ENCODE data around the gene ASB1. TPM values are rescaled to one million over a fixed set of nuclear protein-coding genes. Genes with fewer than 3 reads are reported as not detected.

The ASB1 gene
- total RNA-seq, 2 donors from 2014 or later: 19.3 to 22.4 TPM

- Histone ChIP-seq H3K27ac (no peak overlapping the region), H3K36me3 (no peaks in the 10 kb centered on the region), H3K9me3 (no peaks in the 10 kb centered on the region), H3K27me3 (no peaks in the 10 kb centered on the region), H3K4me1 (no peaks in the 10 kb centered on the region), H3K4me3 (no peak overlapping the region), H3K9ac (ENCODE audit: low read depth in 2 of 2, low read length in 2 of 2) (no peak overlapping the region)
- no peak for TF ChIP-seq CTCF (IDR thresholded peaks at IDR 0.05)
- no peak for DNase-seq
- intact Hi-C loops (cut with DNase I): no loop called here
These were observed 20.3 kb upstream of the ASB1 start for GRCh38 chr2:238406221-238406997.

- no peaks in the 10 kb centered on the region for H3K36me3 ChIP-seq
- no peaks in the 10 kb centered on the region for H3K27me3 ChIP-seq
- DNase-seq: no peak
- H3K27ac ChIP-seq: no peak overlapping the region
- H3K9ac ChIP-seq (ENCODE audit: low read depth in 2 of 2, low read length in 2 of 2): no peak overlapping the region
- no peak overlapping the region for H3K4me3 ChIP-seq
- H3K9me3 ChIP-seq: no peaks in the 10 kb centered on the region
- intact Hi-C loops (cut with DNase I): no loop called here
- H3K4me1 ChIP-seq: no peaks in the 10 kb centered on the region
- no peak for TF ChIP-seq CTCF (IDR thresholded peaks at IDR 0.05)
These were observed 19.8 kb upstream of the ASB1 start for GRCh38 chr2:238406998-238407285.

GRCh38 chr2:238407566-238407965 is 19.2 kb upstream of the ASB1 start:
- H3K4me3 ChIP-seq: no peak overlapping the region
- no peaks in the 10 kb centered on the region for H3K27me3 ChIP-seq
- no peak overlapping the region for H3K27ac ChIP-seq
- TF ChIP-seq CTCF (IDR thresholded peaks at IDR 0.05): no peak
- no peaks in the 10 kb centered on the region for H3K36me3 ChIP-seq
- H3K9ac ChIP-seq (ENCODE audit: low read depth in 2 of 2, low read length in 2 of 2): no peak overlapping the region
- no peaks in the 10 kb centered on the region for H3K9me3 ChIP-seq
- H3K4me1 ChIP-seq: no peaks in the 10 kb centered on the region
- intact Hi-C loops (cut with DNase I): no loop called here
- no peak for DNase-seq

GRCh38 chr2:238408615-238409340 is 17.9 kb upstream of the ASB1 start:
- H3K4me1 ChIP-seq: no peaks in the 10 kb centered on the region
- no peaks in the 10 kb centered on the region for H3K27me3 ChIP-seq
- intact Hi-C loops (cut with DNase I): no loop called here
- H3K9ac ChIP-seq (ENCODE audit: low read depth in 2 of 2, low read length in 2 of 2): no peak overlapping the region
- H3K4me3 ChIP-seq: no peak overlapping the region
- H3K27ac ChIP-seq: no peak overlapping the region
- H3K36me3 ChIP-seq: no peaks in the 10 kb centered on the region
- no peak for TF ChIP-seq CTCF (IDR thresholded peaks at IDR 0.05)
- DNase-seq: no peak
- H3K9me3 ChIP-seq: no peaks in the 10 kb centered on the region

- Histone ChIP-seq H3K27ac (no peak overlapping the region), H3K4me3 (no peak overlapping the region), H3K9me3 (no peaks in the 10 kb centered on the region), H3K4me1 (no peaks in the 10 kb centered on the region), H3K36me3 (no peaks in the 10 kb centered on the region), H3K9ac (ENCODE audit: low read depth in 2 of 2, low read length in 2 of 2) (no peak overlapping the region), H3K27me3 (no peaks in the 10 kb centered on the region)
- no peak for DNase-seq
- intact Hi-C loops (cut with DNase I): no loop called here
- no peak for TF ChIP-seq CTCF (IDR thresholded peaks at IDR 0.05)
These were observed 17.2 kb upstream of the ASB1 start for GRCh38 chr2:238409341-238410199.
